Epithelial cell of proximal tubule (primary cell): ENCODE results near the gene CEMIP2. TPM values are rescaled to one million over a fixed set of nuclear protein-coding genes. Genes with fewer than 3 reads are reported as not detected.

Experiments
- DNase-seq: peaks from one replicate; pipeline ENCODE4 v3.0.0-alpha.2; 2011; ENCODE audit warnings: low read depth
- H3K4me3 ChIP-seq: 2 replicates; pipeline ENCODE4 v1.5.1; 2011; ENCODE audit warnings: low read depth, mild to moderate bottlenecking, low read length
- total RNA-seq: library from RNA; depleted of rRNA; stranded (reverse); fragments of >200 nt; gene quantifications from 2 replicates; pipeline ENCODE4 v1.2.3, GENCODE V29; 2015
- TF ChIP-seq, protein P1 (sequence below): conservative IDR thresholded peaks from 2 replicates; pipeline ENCODE4 v1.5.1; 2012; ENCODE audit warnings: low read depth, mild to moderate bottlenecking, low read length

Gene CEMIP2
- total RNA-seq, 1 donor from 2014 or later = 58.8 TPM

GRCh38 chr9:71719562-71719961 is 48.8 kb downstream of the CEMIP2 start:
- no peak for DNase-seq
- TF ChIP-seq, protein P1, sequence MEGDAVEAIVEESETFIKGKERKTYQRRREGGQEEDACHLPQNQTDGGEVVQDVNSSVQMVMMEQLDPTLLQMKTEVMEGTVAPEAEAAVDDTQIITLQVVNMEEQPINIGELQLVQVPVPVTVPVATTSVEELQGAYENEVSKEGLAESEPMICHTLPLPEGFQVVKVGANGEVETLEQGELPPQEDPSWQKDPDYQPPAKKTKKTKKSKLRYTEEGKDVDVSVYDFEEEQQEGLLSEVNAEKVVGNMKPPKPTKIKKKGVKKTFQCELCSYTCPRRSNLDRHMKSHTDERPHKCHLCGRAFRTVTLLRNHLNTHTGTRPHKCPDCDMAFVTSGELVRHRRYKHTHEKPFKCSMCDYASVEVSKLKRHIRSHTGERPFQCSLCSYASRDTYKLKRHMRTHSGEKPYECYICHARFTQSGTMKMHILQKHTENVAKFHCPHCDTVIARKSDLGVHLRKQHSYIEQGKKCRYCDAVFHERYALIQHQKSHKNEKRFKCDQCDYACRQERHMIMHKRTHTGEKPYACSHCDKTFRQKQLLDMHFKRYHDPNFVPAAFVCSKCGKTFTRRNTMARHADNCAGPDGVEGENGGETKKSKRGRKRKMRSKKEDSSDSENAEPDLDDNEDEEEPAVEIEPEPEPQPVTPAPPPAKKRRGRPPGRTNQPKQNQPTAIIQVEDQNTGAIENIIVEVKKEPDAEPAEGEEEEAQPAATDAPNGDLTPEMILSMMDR = no peak
- no peak overlapping the region for H3K4me3 ChIP-seq

DNA sequence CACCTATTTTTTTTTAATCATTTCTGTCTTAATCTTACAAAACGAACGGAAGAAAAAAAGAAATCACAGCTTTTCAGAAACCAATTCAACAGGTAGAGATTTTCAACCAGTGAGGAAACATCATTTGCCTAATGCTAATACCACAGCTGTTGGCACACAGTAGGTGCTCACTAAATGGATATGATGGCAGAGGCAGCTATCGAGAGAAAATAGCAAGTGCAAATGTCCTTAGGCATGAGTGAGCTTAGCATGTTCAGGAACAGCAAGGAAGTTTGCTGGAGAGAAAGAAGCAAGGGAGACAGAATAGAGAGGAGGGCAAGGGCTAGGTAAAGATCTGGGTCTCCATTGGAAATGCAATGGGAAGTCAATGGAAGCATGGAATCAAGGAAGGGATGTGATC is 49.2 kb downstream of the CEMIP2 start:
- TF ChIP-seq, protein P1 = no peak
- no peak for DNase-seq
- H3K4me3 ChIP-seq = no peak overlapping the region

- DNase-seq = no peak
- H3K4me3 ChIP-seq = no peak overlapping the region
- TF ChIP-seq, protein P1 = peak; percentile 35
Measured at GRCh38 chr9:71716138-71716909, 52.0 kb downstream of the CEMIP2 start.

DNA sequence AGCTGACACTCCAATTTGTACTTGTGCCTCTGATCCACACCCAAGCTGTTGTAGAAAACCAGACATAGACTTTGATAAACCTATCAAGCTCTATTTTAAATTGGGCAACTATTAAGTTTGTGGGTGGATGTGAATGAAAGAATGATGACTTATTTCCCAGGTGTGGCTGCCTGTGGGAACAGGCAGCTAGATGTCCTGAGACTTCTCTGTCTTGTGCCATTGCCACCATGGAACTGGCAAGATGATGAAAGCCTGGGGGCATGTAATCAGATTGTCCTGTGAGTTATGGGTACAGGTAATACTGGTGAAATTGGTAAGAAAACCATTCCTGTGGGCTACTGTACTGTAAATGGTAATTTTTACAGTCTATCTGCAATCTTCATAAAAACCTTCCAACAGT is 57.5 kb downstream of the CEMIP2 start:
- TF ChIP-seq, protein P1 = no peak
- no peak overlapping the region for H3K4me3 ChIP-seq
- no peak for DNase-seq

GRCh38 chr9:71710201-71710600 is 58.1 kb downstream of the CEMIP2 start:
- TF ChIP-seq, protein P1 = no peak
- no peak overlapping the region for H3K4me3 ChIP-seq
- DNase-seq = no peak

DNA sequence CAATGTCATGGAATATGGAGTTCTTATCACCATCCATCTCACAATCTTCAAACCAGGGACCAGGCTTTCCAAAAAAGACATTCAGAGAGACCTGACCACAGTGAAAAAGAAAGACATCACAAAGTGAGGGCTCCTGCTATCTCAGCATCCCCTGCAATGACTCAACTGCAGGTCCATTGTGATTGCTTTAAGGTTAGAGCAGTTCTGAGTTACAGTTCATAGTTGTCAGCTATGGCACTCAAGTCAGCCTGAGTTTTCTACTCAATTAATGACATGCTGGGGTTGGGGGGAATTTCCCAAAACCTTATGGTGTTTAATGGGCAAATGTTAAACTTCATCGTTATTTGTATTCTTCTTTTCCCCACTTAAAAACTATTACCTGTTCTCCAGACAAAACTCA is 58.9 kb downstream of the CEMIP2 start:
- TF ChIP-seq, protein P1 = no peak
- no peak overlapping the region for H3K4me3 ChIP-seq
- DNase-seq = no peak

- no peak overlapping the region for H3K4me3 ChIP-seq
Measured at GRCh38 chr9:71706176-71706575, 62.1 kb downstream of the CEMIP2 start.

More at GRCh38 chr9:71706176-71706575, 62.1 kb downstream of the CEMIP2 start:
- TF ChIP-seq, protein P1 = no peak
- no peak for DNase-seq
